SU-DHL-6 (cell line): ENCODE measurements around the gene LCE5A.

Experiments used
- EZH2phosphoT487 ChIP-seq: fragments of 200-600 bp; sonication (generic), shearing (Covaris generic); conservative IDR thresholded peaks from 2 replicates; pipeline ENCODE4 v1.6.1; 2018; ENCODE audit warnings: mild to moderate bottlenecking, antibody characterized with exemption, low read length, moderate library complexity, mixed read lengths
- TF ChIP-seq, protein P1 (sequence below): fragments of 200-600 bp; sonication (generic); IDR thresholded peaks from one replicate; pipeline ENCODE4 v1.5.1; 2017; ENCODE audit warnings: antibody characterized with exemption, mild to moderate bottlenecking, low read length, moderate library complexity; ENCODE audit not compliant: insufficient read depth, poor library complexity, severe bottlenecking

DNA sequence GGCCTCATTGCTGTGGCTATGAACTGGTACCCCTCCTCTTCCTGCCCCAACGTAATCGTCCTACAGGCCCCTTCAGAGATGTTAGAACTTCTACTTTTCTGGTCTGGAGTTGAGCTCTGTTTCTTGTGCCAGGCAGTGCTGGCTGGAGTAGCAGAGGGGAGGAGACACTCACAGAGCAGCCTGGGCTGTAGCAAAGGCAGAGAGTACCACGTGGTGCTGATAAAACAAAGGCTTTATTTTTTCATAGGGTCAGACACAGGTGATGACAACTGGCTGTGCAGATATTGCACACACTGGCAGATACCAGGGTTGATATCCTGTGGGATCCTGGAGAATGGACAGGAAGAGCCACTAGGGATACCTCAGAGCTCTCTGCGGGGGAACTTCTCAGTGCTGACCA is 26.9 kb downstream of the LCE5A start:
- TF ChIP-seq EZH2phosphoT487: no peak
- TF ChIP-seq, protein P1, sequence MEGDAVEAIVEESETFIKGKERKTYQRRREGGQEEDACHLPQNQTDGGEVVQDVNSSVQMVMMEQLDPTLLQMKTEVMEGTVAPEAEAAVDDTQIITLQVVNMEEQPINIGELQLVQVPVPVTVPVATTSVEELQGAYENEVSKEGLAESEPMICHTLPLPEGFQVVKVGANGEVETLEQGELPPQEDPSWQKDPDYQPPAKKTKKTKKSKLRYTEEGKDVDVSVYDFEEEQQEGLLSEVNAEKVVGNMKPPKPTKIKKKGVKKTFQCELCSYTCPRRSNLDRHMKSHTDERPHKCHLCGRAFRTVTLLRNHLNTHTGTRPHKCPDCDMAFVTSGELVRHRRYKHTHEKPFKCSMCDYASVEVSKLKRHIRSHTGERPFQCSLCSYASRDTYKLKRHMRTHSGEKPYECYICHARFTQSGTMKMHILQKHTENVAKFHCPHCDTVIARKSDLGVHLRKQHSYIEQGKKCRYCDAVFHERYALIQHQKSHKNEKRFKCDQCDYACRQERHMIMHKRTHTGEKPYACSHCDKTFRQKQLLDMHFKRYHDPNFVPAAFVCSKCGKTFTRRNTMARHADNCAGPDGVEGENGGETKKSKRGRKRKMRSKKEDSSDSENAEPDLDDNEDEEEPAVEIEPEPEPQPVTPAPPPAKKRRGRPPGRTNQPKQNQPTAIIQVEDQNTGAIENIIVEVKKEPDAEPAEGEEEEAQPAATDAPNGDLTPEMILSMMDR: no peak
